Adipocyte (in vitro differentiated cells): ENCODE data around the gene AIDA.

Source experiments
- DNase-seq: peaks from one replicate; pipeline ENCODE4 v3.0.0-alpha.2; 2015; ENCODE audit warnings: low read depth
- H3K27me3 ChIP-seq: replicated peaks from 2 replicates; pipeline ENCODE4 v1.7.0; 2013; ENCODE audit warnings: mild to moderate bottlenecking, low read length, moderate library complexity; ENCODE audit not compliant: control insufficient read depth, insufficient read depth
- H3K36me3 ChIP-seq: 2 replicates; pipeline ENCODE4 v1.7.0; 2013; ENCODE audit warnings: low read length, mild to moderate bottlenecking, moderate library complexity; ENCODE audit not compliant: control insufficient read depth, insufficient read depth, severe bottlenecking
- H3K4me1 ChIP-seq: 2 replicates; pipeline ENCODE4 v1.7.0; 2013; ENCODE audit warnings: mild to moderate bottlenecking, low read length, moderate library complexity; ENCODE audit not compliant: control insufficient read depth, insufficient read depth
- H3K4me3 ChIP-seq: 2 replicates; pipeline ENCODE4 v1.7.0; 2013; ENCODE audit warnings: mild to moderate bottlenecking, low read length, moderate library complexity
- H3K9ac ChIP-seq: 2 replicates; pipeline ENCODE4 v1.7.0; 2013; ENCODE audit warnings: mild to moderate bottlenecking, low read length, moderate library complexity
- H3K9me3 ChIP-seq: 2 replicates; pipeline ENCODE4 v1.7.0; 2013; ENCODE audit warnings: mild to moderate bottlenecking, low read length, moderate library complexity; ENCODE audit not compliant: control insufficient read depth

The AIDA gene

GRCh38 chr1:222739465-222739864 is 27.2 kb upstream of the AIDA start:
- Histone ChIP-seq H3K4me3 (no peak overlapping the region), H3K27me3 (no peaks in the 10 kb centered on the region), H3K9ac (no peak overlapping the region)

GRCh38 chr1:222736972-222737371 is 24.7 kb upstream of the AIDA start, which contains the start of gene FAM177B:
TSS of gene FAM177B (plus strand) at chr1:222737202. CDS start at chr1:222746546, 9,344 bp downstream.
- no peaks in the 10 kb centered on the region for H3K4me1 ChIP-seq

More at GRCh38 chr1:222739465-222739864, 27.2 kb upstream of the AIDA start:
- Histone ChIP-seq H3K9me3 (no peaks in the 10 kb centered on the region), H3K36me3 (peaks cover 19% of the 10 kb centered on the region), H3K4me1 (no peaks in the 10 kb centered on the region)
- no peak for DNase-seq

GRCh38 chr1:222736470-222736869 is 24.2 kb upstream of the AIDA start:
- H3K9ac ChIP-seq = no peak overlapping the region
- no peak for DNase-seq
- H3K9me3 ChIP-seq = no peaks in the 10 kb centered on the region
- H3K4me3 ChIP-seq = no peak overlapping the region
- H3K27me3 ChIP-seq = no peaks in the 10 kb centered on the region
- peaks cover 49% of the 10 kb centered on the region for H3K36me3 ChIP-seq
- H3K4me1 ChIP-seq = no peaks in the 10 kb centered on the region

More at GRCh38 chr1:222736972-222737371, 24.7 kb upstream of the AIDA start, which contains the start of gene FAM177B:
- no peaks in the 10 kb centered on the region for H3K9me3 ChIP-seq
- H3K4me3 ChIP-seq = no peak within 1 kb of the TSS
- peaks cover 43% of the 10 kb centered on the region for H3K36me3 ChIP-seq
- no peak for DNase-seq
- H3K27me3 ChIP-seq = no peaks in the 10 kb centered on the region
- H3K9ac ChIP-seq = no peak within 1 kb of the TSS

- Histone ChIP-seq H3K4me3 (no peak overlapping the region), H3K9ac (no peak overlapping the region), H3K9me3 (no peaks in the 10 kb centered on the region), H3K27me3 (no peaks in the 10 kb centered on the region), H3K4me1 (no peaks in the 10 kb centered on the region), H3K36me3 (peaks cover 66% of the 10 kb centered on the region)
- no peak for DNase-seq
Measured at GRCh38 chr1:222734740-222735139, 22.4 kb upstream of the AIDA start.

GRCh38 chr1:222732216-222733159 is 20.2 kb upstream of the AIDA start:
- Histone ChIP-seq H3K36me3 (peaks cover 88% of the 10 kb centered on the region), H3K4me3 (no peak overlapping the region), H3K9me3 (no peaks in the 10 kb centered on the region)

GRCh38 chr1:222730866-222731265 is 18.6 kb upstream of the AIDA start:
- no peak for DNase-seq
- no peak overlapping the region for H3K9ac ChIP-seq
- peaks cover 100% of the 10 kb centered on the region for H3K36me3 ChIP-seq
- H3K4me3 ChIP-seq = no peak overlapping the region
- no peaks in the 10 kb centered on the region for H3K9me3 ChIP-seq
- H3K4me1 ChIP-seq = no peaks in the 10 kb centered on the region
- H3K27me3 ChIP-seq = no peaks in the 10 kb centered on the region

More at GRCh38 chr1:222732216-222733159, 20.2 kb upstream of the AIDA start:
- DNase-seq = no peak
- H3K4me1 ChIP-seq = no peaks in the 10 kb centered on the region
- no peaks in the 10 kb centered on the region for H3K27me3 ChIP-seq
- no peak overlapping the region for H3K9ac ChIP-seq

- Histone ChIP-seq H3K9me3 (no peaks in the 10 kb centered on the region), H3K36me3 (peaks cover 98% of the 10 kb centered on the region), H3K27me3 (no peaks in the 10 kb centered on the region), H3K4me3 (no peak overlapping the region), H3K9ac (no peak overlapping the region), H3K4me1 (no peaks in the 10 kb centered on the region)
- DNase-seq = no peak
Measured at GRCh38 chr1:222728746-222729145, 16.5 kb upstream of the AIDA start.

- H3K36me3 ChIP-seq = peaks cover 57% of the 10 kb centered on the region
- no peak for DNase-seq
- peaks cover 4% of the 10 kb centered on the region for H3K4me1 ChIP-seq
- no peak overlapping the region for H3K9ac ChIP-seq
- no peaks in the 10 kb centered on the region for H3K9me3 ChIP-seq
- no peak overlapping the region for H3K4me3 ChIP-seq
- H3K27me3 ChIP-seq = no peaks in the 10 kb centered on the region
Measured at GRCh38 chr1:222716393-222716792, 4.1 kb upstream of the AIDA start.

GRCh38 chr1:222713091-222713961 is 1.0 kb upstream of the AIDA start:
- peak; percentile 98 for DNase-seq
- Histone ChIP-seq H3K4me1 (peaks cover 16% of the 10 kb centered on the region), H3K9ac (peak overlapping the region; percentile 94), H3K36me3 (peaks cover 26% of the 10 kb centered on the region), H3K4me3 (peak overlapping the region; percentile 97), H3K9me3 (no peaks in the 10 kb centered on the region), H3K27me3 (no peaks in the 10 kb centered on the region)

- H3K9ac ChIP-seq = peak overlapping the region; percentile 98
- H3K27me3 ChIP-seq = no peaks in the 10 kb centered on the region
- H3K4me3 ChIP-seq = peak overlapping the region; percentile 92
- no peaks in the 10 kb centered on the region for H3K9me3 ChIP-seq
- peak; percentile 86 for DNase-seq
- peaks cover 10% of the 10 kb centered on the region for H3K36me3 ChIP-seq
- peaks cover 19% of the 10 kb centered on the region for H3K4me1 ChIP-seq
Measured at GRCh38 chr1:222711319-222712252, 705 bp downstream of the AIDA start.
